HL-60 (cell line): ENCODE measurements around the gene ZNF514.

Source experiments
- CTCF ChIP-seq: IDR thresholded peaks from one replicate; pipeline ENCODE4 v1.5.1; 2011; ENCODE audit warnings: low read length, control low read depth, inconsistent platforms; ENCODE audit not compliant: insufficient read depth
- POLR2AphosphoS5 ChIP-seq: IDR thresholded peaks from 2 replicates; pipeline ENCODE4 v1.6.1; 2012; ENCODE audit warnings: low read depth
- REST ChIP-seq: IDR thresholded peaks from 2 replicates; pipeline ENCODE4 v1.6.1; 2012; ENCODE audit warnings: low read depth; ENCODE audit not compliant: insufficient replicate concordance

GRCh38 chr2:95106081-95106480 lies 53.6 kb downstream of the ZNF514 start:
- TF ChIP-seq CTCF (no peak), REST (no peak), POLR2AphosphoS5 (no peak)
